NCI-H526 (cell line): Measurements from ENCODE around the gene FNDC3A.
A peak's percentile ranks its signal among the peaks of the same experiment; 100 is the strongest.
"Not testable (repeated sequence)": the region's sequence is repeated elsewhere in the genome, so short reads cannot be mapped to it uniquely, and the experiment has no call there.

Source experiments
- DNase-seq, 2 experiments: peaks; one replicate each; lab custom pipeline; 2025; lab: John Stamatoyannopoulos, UW

Gene FNDC3A

DNA sequence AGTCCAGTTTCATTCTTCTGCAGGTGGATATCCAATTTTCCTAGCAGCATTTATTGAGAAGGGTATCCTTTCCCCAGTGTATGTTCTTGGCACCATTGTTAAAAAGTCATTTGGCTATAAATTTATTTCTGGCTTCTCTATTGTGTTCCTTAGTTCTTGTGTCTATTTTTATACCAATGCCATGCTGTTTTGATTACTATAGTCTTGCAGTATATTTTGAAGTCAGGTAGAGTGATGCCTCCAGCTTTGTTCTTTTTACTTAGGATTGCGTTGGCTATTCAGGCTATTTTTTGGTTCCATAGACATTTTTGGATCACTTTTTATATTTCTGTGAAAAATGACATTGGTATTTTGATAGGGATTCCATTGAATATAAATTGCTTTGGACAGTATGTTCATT, 172.7 kb downstream of the FNDC3A start:
- no peak for DNase-seq

DNA sequence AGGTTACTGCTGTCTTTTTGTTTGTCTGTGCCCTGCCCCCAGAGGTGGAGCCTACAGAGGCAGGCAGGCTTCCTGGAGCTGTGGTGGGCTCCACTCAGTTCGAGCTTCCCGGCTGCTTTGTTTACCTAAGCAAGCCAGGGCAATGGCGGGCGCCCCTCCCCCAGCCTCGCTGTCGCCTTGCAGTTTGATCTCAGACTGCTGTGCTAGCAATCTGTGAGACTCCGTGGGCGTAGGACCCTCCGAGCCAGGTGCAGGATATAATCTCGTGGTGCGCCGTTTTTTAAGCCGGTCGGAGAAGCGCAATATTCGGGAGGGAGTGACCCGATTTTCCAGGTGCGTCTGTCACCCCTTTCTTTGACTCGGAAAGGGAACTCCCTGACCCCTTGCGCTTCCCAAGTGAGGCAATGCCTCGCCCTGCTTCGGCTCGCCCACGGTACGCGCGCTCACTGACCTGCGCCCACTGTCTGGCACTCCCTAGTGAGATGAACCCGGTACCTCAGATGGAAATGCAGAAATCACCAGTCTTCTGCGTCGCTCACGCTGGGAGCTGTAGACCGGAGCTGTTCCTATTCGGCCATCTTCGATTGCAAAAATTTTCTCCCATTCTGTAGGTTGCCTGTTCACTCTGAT, 182.4 kb downstream of the FNDC3A start:
- DNase-seq = not testable (repeated sequence)

DNA sequence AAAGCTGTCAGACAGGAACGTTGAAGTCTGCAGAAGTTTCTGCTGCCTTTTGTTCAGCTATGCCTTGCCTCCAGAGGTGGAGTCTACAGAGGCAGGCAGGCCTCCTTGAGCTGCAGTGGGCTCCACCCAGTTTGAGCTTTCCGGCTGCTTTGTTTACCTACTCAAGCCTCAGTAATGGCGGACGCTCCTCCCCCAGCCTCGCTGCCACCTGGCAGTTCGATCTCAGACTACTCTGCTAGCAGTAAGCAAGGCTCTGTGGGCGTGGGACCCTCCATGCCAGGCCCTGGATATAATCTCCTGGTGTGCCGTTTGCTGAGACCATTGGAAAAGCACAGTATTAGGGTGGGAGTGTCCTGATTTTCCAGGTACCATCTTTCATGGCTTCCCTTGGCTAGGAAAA, 187.4 kb downstream of the FNDC3A start:
- not testable (repeated sequence) for DNase-seq

DNA sequence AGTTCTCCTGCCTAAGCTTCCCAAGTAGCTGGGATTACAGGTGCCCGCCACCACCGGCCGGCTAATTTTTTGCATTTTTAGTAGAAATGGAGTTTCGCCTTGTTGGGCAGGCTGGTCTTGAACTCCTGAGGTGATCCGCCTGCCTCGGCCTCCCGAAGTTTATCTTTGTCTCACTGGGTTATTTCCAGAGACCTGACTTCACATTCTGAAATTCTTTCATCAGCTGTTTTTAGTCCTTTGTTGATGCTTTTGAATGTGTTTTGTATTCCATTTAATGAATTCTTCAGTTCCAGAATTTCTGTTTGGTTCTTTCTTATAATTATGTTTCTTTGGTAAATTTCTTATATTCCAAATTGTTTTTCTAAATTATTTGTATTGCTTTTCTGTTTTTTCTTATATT, 189.0 kb downstream of the FNDC3A start:
- no peak for DNase-seq

DNA sequence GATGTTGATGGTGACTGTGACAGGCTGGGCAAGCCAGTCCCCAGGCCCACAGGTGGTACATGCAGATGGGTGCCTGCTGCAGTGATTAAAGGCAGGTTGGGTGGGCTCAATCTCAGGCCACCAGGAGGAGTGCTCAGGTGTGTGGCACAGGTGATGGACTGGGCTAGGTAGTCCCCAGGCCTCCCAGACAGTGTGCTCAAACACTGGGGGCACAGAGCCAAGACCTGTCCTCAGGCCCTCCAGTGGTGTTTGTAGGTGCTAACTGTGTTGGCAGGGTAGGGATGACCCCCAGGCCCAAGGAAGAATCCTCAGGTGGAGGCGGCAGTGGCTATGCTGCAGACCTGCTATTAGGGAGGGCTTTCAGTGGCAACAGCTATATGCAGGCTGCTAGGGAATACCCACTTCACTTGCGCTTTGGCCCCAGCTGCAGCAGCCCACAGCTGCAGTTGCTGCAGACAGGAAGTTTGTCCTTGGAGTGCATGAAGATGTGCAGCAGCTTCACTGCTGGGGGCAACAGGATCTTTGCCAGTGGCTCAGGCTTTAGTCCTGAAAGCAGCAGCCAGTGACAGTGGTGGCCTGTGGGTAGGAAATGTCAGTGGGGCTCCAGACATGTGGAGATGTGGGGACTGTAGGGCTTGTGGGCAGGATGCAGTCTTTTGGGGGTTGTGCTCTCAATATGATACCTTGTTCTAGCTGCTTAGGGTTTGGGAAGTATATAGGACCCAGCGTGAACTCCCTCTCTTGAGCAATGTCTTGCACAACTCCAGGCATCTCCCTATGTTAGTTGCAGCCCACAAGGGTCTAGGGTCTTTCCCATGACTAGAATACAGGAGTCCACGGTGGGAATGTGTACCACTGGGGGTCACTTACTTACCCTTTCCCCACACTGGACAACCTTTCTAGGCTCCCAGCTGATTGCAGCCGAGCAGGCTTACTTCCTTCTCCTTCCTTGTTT, 190.4 kb downstream of the FNDC3A start:
- no peak for DNase-seq

DNA sequence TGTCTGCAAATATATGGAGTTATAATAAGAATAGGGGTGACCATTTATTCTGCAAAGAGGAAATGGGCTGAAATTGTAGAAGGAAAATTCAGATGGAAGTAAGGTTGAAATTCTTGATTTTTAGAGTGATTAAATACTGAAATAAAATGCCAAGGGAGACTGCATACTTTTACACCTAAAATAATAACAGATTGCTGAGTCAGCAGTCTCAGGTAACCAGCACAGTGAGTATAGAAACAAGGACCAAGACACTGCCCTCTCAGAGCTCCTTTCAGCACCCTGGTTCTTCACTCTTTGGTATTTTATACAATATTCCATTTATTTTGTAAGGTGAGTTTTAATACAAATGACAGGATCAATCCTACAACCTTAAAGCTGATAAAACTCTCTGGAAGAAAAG, 195.6 kb downstream of the FNDC3A start:
- no peak for DNase-seq

DNA sequence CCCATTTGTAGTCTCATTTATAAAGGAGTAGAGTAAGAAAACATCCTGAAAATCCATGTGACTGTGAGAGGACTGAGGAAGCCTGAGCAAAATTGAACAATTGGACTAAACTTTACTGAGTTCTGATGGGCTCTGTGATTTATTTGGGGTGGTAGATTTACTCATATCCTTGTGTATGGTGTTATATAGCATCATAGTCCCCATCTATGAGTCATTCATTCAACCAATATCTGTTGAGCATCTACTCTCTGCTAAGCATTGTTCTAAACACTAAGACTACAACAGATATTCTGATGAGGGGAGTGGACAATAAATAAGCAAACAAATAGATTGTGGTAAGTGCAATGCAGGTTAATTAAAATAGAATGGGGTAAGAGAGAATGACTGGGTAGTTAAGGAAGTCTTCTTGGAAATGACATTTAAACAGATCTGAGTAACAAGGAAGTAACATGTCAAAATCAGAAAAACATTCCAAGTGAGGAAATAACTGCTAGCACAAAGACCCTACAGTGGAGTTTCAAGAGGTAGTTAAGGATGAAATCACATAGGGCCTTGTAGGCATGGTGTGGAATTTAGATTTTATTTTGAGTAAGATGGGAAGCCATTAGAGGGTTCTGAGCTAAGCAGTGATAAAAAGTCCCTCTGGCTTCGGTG, 208.1 kb downstream of the FNDC3A start:
- no peak for DNase-seq

DNA sequence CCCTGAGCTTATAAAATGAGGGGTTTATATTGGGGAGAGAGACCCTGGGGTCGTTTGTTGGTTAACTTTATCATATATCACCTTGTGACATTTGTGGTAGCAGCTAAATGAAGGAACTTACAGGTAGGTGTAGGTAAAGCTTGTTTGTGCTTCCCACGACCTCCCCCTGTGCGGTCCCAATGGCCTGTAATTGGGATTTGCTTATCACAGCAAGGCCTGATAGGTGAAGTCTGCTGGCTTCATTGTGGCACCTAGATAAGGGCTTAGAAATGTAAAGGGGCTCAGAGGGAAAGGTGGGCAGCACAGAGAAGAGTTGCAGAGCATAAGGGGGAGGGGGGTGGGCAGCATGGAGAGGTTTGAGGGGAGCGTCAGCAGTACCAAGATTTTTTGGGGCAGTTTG, 208.9 kb downstream of the FNDC3A start:
- DNase-seq = no peak

DNA sequence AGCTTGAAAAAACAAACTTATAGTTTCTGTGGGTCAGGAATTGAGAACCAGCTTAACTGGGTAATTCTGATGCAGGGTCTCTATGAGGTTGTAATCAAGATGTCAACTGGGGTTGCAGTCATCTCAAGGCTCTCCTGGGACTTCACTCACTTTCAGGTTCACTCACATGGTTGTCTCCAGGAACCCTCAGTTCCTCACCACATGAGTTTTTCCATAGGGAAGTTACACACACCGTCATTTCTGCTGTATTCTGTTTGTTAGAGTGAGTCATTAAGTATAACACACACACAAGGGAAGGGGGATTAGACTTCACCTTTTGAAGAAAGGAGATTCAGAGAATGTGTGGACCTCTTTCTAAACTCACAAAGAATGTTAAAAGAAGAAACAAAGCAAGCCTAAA, 209.6 kb downstream of the FNDC3A start:
- no peak for DNase-seq

DNA sequence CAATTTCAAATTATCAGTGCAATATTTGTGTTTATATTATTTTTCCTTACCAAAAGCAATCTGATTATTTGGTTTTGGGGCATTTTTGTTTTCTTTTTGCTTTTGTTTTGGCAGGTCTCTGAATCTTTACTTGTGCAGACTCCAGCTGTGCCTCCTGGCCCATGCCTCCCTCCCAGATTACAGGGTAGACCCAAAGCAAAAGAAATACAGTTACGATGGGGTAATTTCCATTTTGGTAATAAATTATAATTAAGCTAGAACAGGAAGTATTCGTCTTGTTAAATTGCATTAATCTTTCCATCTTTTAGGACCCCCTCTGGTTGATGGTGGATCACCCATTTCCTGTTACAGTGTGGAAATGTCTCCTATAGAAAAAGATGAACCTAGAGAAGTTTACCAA, 215.2 kb downstream of the FNDC3A start:
- DNase-seq = no peak

DNA sequence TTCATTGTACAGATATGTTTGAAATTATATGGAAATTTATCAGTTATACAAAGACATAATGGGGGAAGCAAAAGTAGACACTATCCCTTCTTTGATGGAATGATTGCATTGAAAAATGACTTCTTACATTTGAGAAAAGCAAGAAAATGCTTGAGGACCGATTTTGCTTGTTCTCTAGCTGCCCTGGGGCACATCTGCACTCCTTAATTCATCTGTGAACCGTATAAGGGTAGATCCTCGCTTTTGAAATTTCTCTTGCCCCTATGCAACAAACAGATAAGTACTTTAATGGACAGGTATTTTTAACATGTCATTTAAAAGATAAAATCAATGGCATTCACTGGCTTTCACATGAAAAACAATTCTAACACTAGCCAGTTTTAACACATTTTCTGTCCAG, 230.9 kb downstream of the FNDC3A start:
- no peak for DNase-seq

DNA sequence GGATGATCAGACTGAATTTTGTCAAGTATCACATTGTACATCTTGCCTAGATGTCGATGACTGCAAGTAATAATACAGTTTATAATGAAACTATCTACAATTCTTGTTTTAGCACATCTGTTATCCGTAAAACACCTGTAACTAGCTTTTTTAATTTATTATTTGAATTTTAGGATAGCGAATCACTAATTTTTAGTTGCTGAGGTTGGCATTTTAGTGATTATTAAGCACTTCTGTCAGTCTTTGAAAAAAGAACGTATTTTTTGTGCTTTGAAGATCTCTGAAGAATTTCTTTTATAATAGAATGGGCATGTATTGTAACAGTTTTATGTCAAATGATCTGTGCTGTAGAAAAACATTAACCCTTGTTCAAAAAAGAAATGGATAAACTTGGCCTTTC, 232.9 kb downstream of the FNDC3A start:
- no peak for DNase-seq

DNA sequence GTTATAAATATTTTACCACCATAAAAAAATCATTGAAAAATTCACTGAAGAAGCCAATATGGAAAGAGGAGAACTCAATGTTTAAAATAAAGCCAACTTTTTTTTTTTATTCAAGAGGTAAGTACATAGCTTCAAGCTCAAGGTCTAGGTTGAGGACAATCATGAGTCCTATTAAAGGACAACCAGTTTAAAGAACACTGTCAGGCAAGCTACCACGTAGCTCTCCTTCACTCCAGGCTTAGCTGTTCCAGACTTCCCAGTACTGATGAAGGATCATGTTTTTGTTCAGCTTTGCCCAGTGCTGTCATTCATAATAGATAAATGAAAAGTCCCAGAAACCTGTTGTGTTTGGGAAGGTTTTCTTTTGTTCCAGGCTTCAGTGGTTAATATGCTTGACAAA, 234.4 kb downstream of the FNDC3A start:
- no peak for DNase-seq

DNA sequence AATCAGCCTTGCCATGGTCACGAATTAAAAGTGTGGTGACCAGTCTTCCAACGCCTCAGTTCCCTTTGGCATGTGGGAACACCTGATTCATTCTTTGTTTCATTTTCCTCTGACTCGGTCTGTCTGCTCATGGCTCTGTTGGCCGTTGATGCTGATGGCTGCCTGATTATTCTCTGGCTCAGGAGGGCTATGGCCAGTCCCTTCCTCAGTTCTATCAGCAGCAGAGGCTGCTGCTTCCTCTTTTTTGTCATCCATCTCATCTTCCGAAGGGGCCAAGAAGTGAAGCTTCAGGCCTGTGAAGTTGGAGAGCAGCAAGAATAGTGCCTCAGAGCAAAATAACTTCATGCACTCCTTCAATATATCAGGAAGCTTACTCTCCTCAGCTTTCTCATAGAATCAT, 235.0 kb downstream of the FNDC3A start:
- DNase-seq = no peak

DNA sequence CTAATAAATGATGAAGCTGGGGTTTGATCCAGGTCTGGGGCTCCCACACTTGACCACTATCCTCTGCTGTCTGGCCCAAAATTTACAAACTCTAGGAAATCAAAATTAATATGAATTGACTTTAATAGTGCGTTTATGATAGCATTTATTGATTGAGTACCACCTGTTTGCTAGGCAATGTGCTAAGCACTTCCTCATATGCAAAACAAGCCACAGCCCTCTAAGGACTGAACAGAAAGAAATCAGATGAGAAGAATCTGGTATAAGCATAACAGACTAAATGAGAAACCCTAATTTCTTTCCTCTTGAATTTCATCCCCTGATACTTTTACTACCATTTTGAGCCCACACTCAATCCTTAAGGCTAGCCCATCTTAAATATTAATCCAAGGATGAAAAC, 237.8 kb downstream of the FNDC3A start:
- DNase-seq = peak in 1 of 2 experiments; percentile 28

DNA sequence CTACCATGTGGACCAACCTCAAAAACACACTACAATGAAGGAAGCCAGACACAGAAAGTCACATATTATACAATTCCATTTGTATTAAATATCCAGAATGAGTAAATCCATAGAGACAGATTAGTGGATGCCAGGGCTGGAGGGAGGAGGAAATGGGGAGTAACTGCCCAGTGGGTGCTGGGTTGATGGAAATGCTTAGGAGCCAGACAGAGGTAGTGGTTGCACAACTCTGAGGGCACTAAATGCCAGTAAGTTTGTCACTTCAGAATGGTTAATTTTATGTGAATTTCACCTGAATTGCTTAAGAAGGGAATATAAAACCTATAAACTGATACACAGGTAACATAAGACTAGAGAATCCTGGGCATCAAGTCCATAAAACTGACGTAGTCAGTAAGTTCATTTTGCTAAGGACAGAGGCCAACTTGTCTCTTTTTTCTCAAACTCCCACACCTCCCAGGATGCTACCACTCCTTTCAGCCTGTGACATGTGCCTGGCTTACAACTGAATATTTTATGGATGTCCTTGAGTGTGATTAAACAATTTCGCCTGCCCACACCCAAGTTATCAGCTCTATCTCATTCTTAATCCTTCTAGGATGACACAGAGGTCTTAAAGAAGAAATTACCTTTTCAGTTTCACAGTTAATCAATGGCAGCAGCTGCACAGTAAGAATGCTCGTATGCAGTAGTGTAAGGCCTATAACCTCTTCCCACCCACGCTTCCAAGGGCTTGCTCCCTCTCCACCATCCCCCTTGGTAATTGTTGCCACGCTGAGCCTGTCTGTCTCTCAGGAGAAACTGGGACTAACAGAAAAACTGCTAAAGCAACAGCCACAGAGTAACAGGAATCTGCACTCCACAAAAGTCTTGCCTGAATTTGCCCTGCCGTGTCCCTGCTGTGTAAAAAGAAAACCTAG, 238.5 kb downstream of the FNDC3A start:
- no peak for DNase-seq

DNA sequence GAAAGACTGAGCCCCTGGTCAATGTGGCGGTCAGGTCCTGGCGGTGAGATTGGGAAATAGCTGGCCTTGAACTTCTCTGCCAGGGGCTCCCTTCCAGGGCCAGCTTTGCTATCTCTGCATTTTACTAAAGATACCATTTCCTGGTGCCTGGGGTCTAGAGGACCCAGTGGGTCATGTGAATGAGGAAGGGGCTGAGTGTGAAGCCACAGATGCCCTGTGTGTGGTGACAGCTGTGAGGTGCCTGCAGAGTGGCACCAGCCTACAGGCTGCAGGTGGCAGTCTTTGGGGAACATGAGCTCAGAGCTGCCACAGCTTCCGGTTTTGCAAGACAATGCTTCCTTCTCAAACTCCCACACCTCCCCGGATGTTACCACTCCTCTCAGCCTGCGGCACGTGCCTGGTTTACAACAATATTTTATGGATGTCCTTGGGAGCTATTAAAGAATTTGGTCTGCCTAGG, 239.2 kb downstream of the FNDC3A start:
- peak in 1 of 2 experiments; percentile 42 for DNase-seq

DNA sequence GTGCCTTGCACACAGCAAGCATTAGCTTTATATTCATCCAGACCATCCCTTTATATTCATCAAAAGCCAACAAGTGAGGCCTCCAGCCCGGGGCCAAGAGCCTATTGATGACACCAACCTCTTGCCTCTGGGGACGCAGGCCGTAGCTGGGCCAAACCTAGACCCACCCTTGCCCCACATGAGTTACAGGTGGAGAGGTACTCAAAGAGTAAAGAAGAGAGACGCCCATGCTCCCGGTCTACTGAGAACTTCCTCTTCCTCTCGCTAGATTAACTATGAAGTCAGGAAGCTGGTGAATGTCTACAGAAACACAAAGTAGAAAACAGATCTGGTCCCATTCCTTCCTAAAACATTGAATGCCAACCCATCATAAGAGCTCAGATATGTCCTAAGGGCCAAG, 240.6 kb downstream of the FNDC3A start:
- no peak for DNase-seq

DNA sequence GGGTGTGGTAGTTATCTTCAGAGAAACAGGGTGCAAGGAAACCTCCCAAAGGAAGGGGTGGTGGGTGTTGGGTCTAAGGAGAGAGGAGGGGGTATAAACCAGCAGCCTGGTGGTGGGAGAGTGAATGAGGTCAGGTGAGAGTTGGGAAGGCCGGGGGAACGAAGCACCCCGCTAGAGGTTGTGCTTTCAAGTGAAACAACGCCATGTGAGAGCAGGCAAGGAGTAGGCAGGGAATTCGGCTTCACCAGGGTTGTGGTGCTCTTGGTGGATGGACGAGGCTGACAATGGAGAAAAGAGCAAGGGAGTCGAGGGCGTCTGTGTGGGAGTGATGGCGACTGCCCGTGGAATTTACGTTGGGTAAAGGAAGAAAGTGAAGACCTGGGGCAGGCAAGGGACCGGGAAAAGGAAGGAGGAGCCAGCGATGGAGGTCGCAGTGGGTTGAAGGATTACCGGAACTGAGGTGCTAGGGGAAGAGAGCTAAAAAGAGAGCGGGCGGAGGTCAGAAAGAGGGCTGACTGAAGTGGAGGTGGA, 242.3 kb downstream of the FNDC3A start:
- no peak for DNase-seq

DNA sequence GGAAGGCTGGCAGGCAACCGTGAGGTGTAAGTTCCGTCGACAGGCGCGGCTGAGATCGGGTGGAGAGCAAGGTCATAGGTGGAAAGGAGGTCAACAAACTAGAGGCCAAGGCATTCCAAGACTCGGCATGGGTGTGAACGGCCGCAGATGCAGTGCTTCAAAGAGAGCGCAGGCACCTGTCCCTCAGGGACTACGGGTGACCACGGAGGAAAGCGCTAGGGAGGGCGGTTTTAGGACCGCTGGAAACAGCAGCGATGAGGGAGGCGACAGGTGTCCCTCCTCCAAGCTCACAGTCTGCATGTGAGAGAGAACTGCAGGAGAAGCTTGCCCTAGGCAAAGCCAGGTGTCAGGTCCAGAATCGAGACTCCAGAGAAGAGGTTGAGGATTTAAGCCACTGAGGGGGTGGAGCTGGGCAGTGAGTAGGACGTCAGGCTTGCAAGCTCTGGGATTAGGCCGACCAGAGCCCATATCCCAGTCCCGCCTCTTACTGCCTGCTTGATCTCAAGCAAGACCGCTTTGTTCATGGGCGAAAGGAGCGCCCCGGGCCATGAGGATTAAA, 242.9 kb downstream of the FNDC3A start:
- peak in 1 of 2 experiments; percentile 11 for DNase-seq

DNA sequence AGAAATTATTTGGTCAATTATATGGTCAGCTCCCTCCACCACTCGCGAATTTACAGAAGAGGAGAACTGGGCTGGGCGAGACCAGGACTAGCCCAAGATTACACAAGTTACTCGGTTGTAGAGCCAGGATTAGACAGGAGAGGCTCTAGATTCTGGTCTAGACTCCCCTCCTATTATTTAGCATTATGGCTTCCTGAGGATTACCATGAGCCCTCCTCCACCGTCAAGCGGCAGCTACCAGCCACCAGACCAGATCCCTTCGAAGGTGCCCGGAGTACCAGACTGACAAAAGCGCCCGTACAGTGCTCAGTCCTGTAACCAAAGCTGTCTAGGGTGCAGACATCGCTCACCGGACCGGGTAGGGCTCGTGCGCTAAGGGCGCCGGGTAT, 243.9 kb downstream of the FNDC3A start:
- DNase-seq = no peak
